Measurements from ENCODE around the gene KSR2.
"Not testable (repeated sequence)": the region's sequence is repeated elsewhere in the genome, so short reads cannot be mapped to it uniquely, and the experiment has no call there.

Gene KSR2

GRCh38 chr12:117680312-117680711 lies 288.5 kb downstream of the KSR2 start:
- DNase-seq: no peak

GRCh38 chr12:117679776-117680175 lies 289.0 kb downstream of the KSR2 start:
- DNase-seq: no peak

GRCh38 chr12:117674763-117675162 lies 294.0 kb downstream of the KSR2 start:
- no peak for DNase-seq

GRCh38 chr12:117674313-117674712 lies 294.5 kb downstream of the KSR2 start:
- DNase-seq: no peak

- peak in 1 of 2 donors; percentile 13 for DNase-seq
Measured at GRCh38 chr12:117671734-117672133, 297.1 kb downstream of the KSR2 start.

- no peak for DNase-seq
Measured at GRCh38 chr12:117664169-117664568, 304.6 kb downstream of the KSR2 start.

GRCh38 chr12:117662620-117663395 lies 306.0 kb downstream of the KSR2 start:
- no peak for DNase-seq

GRCh38 chr12:117662220-117662619 lies 306.6 kb downstream of the KSR2 start:
- no peak for DNase-seq

- no peak for DNase-seq
Measured at GRCh38 chr12:117661471-117661870, 307.3 kb downstream of the KSR2 start.

GRCh38 chr12:117660896-117661295 lies 307.9 kb downstream of the KSR2 start:
- DNase-seq: no peak

- DNase-seq: no peak
Measured at GRCh38 chr12:117658226-117658625, 310.6 kb downstream of the KSR2 start.

GRCh38 chr12:117649796-117650195 lies 319.0 kb downstream of the KSR2 start:
- DNase-seq: no peak

GRCh38 chr12:117646520-117646919 lies 322.3 kb downstream of the KSR2 start:
- DNase-seq: no peak

- DNase-seq: no peak
Measured at GRCh38 chr12:117645473-117645872, 323.3 kb downstream of the KSR2 start.

GRCh38 chr12:117643971-117644370 lies 324.8 kb downstream of the KSR2 start:
- no peak for DNase-seq

GRCh38 chr12:117641885-117642284 lies 326.9 kb downstream of the KSR2 start:
- no peak for DNase-seq

GRCh38 chr12:117640511-117640910 lies 328.3 kb downstream of the KSR2 start:
- no peak for DNase-seq

- DNase-seq: no peak
Measured at GRCh38 chr12:117629454-117629853, 339.3 kb downstream of the KSR2 start.

- DNase-seq: not testable (repeated sequence)
Measured at GRCh38 chr12:117628711-117629110, 340.1 kb downstream of the KSR2 start.

GRCh38 chr12:117622741-117623140 lies 346.0 kb downstream of the KSR2 start:
- no peak for DNase-seq

GRCh38 chr12:117622087-117622486 lies 346.7 kb downstream of the KSR2 start:
- DNase-seq: no peak

GRCh38 chr12:117607778-117608177 lies 361.0 kb downstream of the KSR2 start:
- no peak for DNase-seq

- no peak for DNase-seq
Measured at GRCh38 chr12:117606945-117607344, 361.8 kb downstream of the KSR2 start.

- no peak for DNase-seq
Measured at GRCh38 chr12:117606024-117606423, 362.8 kb downstream of the KSR2 start.

Data from stimulated activated CD4-positive, alpha-beta T cell treated with anti-CD3 and anti-CD28 coated beads, Interleukin-2, amount 100 ng/mL, for 24 hours (primary cell).